ENCODE measurements around the gene STX1B.

- TF ChIP-seq POLR2AphosphoS5 (IDR thresholded peaks at IDR 0.05) (no peak), CTCF (IDR thresholded peaks at IDR 0.05) (no peak), POLR2A (IDR thresholded peaks at IDR 0.05) (no peak)
Observed at GRCh38 chr16:30946671-30947540, 63.5 kb downstream of the STX1B start.

All from breast epithelium (tissue), 3 donors.